HG03175 (cell line): Measurements from ENCODE around the gene CNOT8.
"Not testable (repeated sequence)": the region's sequence is repeated elsewhere in the genome, so short reads cannot be mapped to it uniquely, and the experiment has no call there.

Source experiments
- ATAC-seq: cut with Tn5 transposase; IDR thresholded peaks from one replicate; pipeline ENCODE4 v1.9.1; 2021; ENCODE audit warnings: mild to moderate bottlenecking, moderate library complexity; ENCODE audit not compliant: unreplicated experiment

Gene CNOT8

DNA sequence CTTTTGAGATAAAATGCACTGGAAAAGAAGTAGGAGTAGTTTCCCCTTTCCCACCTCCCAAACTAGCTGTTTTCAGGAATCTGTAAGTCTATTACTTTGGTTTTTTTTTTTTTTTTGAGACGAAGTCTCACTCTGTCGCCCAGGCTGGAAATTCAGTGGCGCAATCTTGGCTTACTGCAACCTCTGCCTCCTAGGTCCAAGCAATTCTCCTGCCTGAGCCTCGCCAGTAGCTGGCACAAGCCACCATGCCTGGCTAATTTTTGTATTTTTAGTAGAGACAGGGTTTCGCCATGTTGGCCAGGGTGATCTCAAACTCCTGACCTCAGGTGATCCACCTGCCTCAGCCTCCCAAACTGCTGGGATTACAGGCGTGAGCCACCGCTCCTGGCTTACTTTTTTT lies 47.2 kb downstream of the CNOT8 start:
- not testable (repeated sequence) for ATAC-seq

DNA sequence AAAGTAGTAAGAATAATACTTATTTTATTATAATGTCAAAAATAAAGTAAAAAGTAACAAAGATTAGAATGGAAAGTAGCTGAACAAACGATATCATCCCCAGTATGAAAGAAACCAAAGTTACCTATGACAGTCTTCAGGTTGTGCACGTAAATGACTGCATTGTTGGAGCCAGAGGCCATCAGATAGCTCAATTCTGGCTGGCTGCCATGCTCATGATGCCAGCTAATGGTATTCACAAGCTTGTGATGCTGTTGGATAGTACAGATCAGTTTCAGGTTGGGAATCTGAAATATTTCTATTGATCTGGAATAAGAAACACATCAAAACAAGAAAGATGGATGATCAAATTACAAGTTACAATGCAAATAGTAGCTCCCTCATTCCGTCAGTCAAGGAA lies 58.4 kb downstream of the CNOT8 start:
- no peak for ATAC-seq

DNA sequence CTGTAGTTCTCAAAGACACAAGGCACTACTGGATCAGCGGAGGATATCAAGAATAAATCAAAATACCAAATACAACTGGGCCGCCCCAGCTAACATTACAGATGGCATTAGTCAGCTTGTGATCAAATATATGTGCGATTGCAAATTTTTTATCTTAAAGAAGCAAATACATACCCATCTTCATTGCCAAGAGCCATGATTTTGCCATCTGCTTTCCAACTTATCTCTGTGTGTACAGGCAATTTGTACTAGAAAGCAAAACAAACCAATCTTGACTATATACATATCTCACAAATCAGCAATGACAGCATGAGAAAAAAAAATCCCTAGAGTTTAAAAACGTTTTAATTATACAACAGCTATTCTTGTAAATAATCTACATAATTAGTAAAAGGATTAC lies 59.3 kb downstream of the CNOT8 start:
- ATAC-seq, result no peak

DNA sequence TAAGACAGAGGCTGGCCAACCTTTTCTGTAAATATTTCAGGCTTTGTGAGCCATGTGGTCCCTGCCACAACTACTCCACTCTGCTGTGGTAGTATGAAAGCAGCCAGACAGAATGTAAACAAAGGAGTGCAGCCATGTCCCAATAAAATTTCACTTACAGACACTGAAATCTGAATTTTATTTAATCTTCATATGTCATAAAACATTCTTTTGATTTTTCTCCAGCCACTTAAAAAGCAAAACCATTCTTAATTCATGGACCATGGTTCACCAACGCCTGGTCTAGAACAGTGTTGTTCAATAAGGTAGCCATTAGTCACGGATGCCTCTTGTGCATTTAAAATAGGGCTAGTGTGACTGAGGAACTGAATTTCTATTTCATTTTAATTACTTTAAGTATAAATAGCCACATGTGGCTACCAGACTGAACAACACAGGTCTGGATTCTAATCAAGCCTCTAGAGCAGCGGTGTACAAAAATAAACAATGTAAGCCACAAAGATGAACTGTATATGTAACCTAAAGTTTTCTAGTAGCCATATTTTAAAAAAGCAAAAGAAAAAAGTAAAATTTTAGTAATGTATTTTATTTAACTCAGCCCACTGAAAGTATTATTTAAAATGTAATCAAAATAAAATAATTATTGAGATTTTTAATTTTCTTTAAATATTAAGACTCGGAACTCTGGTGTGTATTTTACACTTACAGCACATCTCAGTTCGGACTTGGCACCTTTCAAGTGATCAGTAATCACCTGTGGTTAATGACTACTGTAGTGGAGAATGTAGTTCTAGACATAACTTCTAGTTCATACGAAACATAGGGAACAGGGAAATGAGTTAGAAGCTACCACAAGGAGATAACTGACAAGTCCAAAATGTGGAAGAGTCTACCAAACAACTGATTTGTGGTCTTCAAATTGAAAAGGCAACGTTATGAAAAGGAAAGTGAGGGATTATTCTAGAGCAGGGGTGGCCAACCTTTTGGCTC lies 65.3 kb downstream of the CNOT8 start:
- ATAC-seq, result no peak
